WTC11 (cell line): ENCODE data around the gene ZNF91. TPM values are rescaled to one million over a fixed set of nuclear protein-coding genes. Genes with fewer than 3 reads are reported as not detected.

Experiments
- ATAC-seq: fragments of 200-7000 bp; cut with Tn5 transposase; 2 replicates; pipeline ENCODE4 v1.10.0; 2021; ENCODE audit warnings: mild to moderate bottlenecking, moderate library complexity
- CTCF ChIA-PET: fragments of 300-600 bp; sonication (Branson Sonifier 250); formaldehyde crosslinking; loops from one replicate; lab custom pipeline; 2021; ENCODE audit warnings: antibody characterized with exemption; lab: Charles Lee
- POLR2A ChIA-PET: fragments of 350-600 bp; sonication (Branson Sonifier 250); formaldehyde crosslinking; loops from one replicate; lab custom pipeline; 2021; ENCODE audit warnings: antibody characterized with exemption; lab: Charles Lee
- DNase-seq: peaks from one replicate; pipeline ENCODE4 v3.0.0; 2021; ENCODE audit warnings: low spot score
- H3K27ac Mint-ChIP-seq: 2 replicates; pipeline ENCODE4 v1.8.0; 2021; ENCODE audit warnings: mixed read lengths
- H3K27me3 Mint-ChIP-seq: 2 replicates; pipeline ENCODE4 v1.8.0; 2021; ENCODE audit warnings: low read depth, mild to moderate bottlenecking, moderate library complexity, mixed read lengths
- H3K36me3 Mint-ChIP-seq: 2 replicates; pipeline ENCODE4 v1.8.0; 2021; ENCODE audit warnings: mixed read lengths
- H3K4me1 Mint-ChIP-seq: 2 replicates; pipeline ENCODE4 v1.8.0; 2022; ENCODE audit warnings: mixed read lengths
- H3K4me3 Mint-ChIP-seq: 2 replicates; pipeline ENCODE4 v1.8.0; 2021; ENCODE audit warnings: mild to moderate bottlenecking, moderate library complexity, mixed read lengths
- H3K9me3 Mint-ChIP-seq: 2 replicates; pipeline ENCODE4 v1.8.0; 2021; ENCODE audit warnings: mixed read lengths
- CREM ChIP-seq: sonication (generic); formaldehyde crosslinking; IDR thresholded peaks from 2 replicates; pipeline ENCODE4 v1.8.1; 2022; ENCODE audit warnings: mild to moderate bottlenecking, missing genetic modification reagents, moderate library complexity
- ESRRA ChIP-seq: sonication (generic); formaldehyde crosslinking; IDR thresholded peaks from 2 replicates; pipeline ENCODE4 v1.8.1; 2022; ENCODE audit warnings: mild to moderate bottlenecking, missing genetic modification reagents, borderline replicate concordance
- FOXP1 ChIP-seq: sonication (generic); formaldehyde crosslinking; IDR thresholded peaks from 2 replicates; pipeline ENCODE4 v1.8.0; 2022; ENCODE audit warnings: missing genetic modification reagents, mild to moderate bottlenecking, moderate library complexity, borderline replicate concordance
- GRHL2 ChIP-seq: fragments of 250-450 bp; sonication (Bioruptor Pico); IDR thresholded peaks from 2 replicates; pipeline ENCODE4 v1.8.0; 2022; ENCODE audit warnings: mild to moderate bottlenecking, moderate library complexity; ENCODE audit not compliant: insufficient replicate concordance, severe bottlenecking
- IRF2 ChIP-seq: sonication (generic); formaldehyde crosslinking; IDR thresholded peaks from 2 replicates; pipeline ENCODE4 v1.8.0; 2022; ENCODE audit warnings: low read depth, missing genetic modification reagents, borderline replicate concordance
- JAZF1 ChIP-seq: fragments of 250-450 bp; sonication (Bioruptor Pico); IDR thresholded peaks from 2 replicates; pipeline ENCODE4 v1.9.0; 2021; ENCODE audit warnings: moderate library complexity, mild to moderate bottlenecking, inconsistent platforms
- KAT7 ChIP-seq: sonication (generic); formaldehyde crosslinking; IDR thresholded peaks from 2 replicates; pipeline ENCODE4 v1.8.1; 2023; ENCODE audit warnings: missing genetic modification reagents, mild to moderate bottlenecking, borderline replicate concordance
- MYBL2 ChIP-seq: sonication (generic); formaldehyde crosslinking; IDR thresholded peaks from 2 replicates; pipeline ENCODE4 v1.8.1; 2023; ENCODE audit warnings: mild to moderate bottlenecking, moderate library complexity, missing genetic modification reagents
- NFATC4 ChIP-seq: fragments of 250-450 bp; sonication (Bioruptor Pico); IDR thresholded peaks from 2 replicates; pipeline ENCODE4 v1.9.0; 2021; ENCODE audit warnings: mild to moderate bottlenecking
- NR2C2 ChIP-seq: sonication (generic); formaldehyde crosslinking; IDR thresholded peaks from 2 replicates; pipeline ENCODE4 v1.8.0; 2022; ENCODE audit warnings: mild to moderate bottlenecking, missing genetic modification reagents
- NR3C1 ChIP-seq: sonication (generic); formaldehyde crosslinking; conservative IDR thresholded peaks from 2 replicates; pipeline ENCODE4 v1.8.1; 2023; ENCODE audit warnings: low read depth, mild to moderate bottlenecking, missing genetic modification reagents
- PRRX2 ChIP-seq: fragments of 250-450 bp; sonication (Bioruptor Pico); IDR thresholded peaks from 2 replicates; pipeline ENCODE4 v1.8.0; 2021; ENCODE audit warnings: mild to moderate bottlenecking
- TEAD1 ChIP-seq: sonication (generic); formaldehyde crosslinking; IDR thresholded peaks from 2 replicates; pipeline ENCODE4 v1.8.0; 2022; ENCODE audit warnings: mild to moderate bottlenecking, missing genetic modification reagents
- ZBTB21 ChIP-seq: sonication (generic); formaldehyde crosslinking; IDR thresholded peaks from 2 replicates; pipeline ENCODE4 v1.8.1; 2023; ENCODE audit warnings: mild to moderate bottlenecking, missing genetic modification reagents, borderline replicate concordance
- ZNF121 ChIP-seq: sonication (generic); formaldehyde crosslinking; IDR thresholded peaks from 2 replicates; pipeline ENCODE4 v1.8.0; 2023; ENCODE audit warnings: missing genetic modification reagents
- ZNF138 ChIP-seq: sonication (generic); formaldehyde crosslinking; conservative IDR thresholded peaks from 2 replicates; pipeline ENCODE4 v1.8.1; 2022; ENCODE audit warnings: mild to moderate bottlenecking, moderate library complexity, missing genetic modification reagents
- ZNF219 ChIP-seq: sonication (generic); formaldehyde crosslinking; IDR thresholded peaks from 2 replicates; pipeline ENCODE4 v1.8.0; 2023; ENCODE audit warnings: missing genetic modification reagents, mild to moderate bottlenecking, borderline replicate concordance
- ZNF317 ChIP-seq: sonication (generic); formaldehyde crosslinking; IDR thresholded peaks from 2 replicates; pipeline ENCODE4 v1.8.1; 2023; ENCODE audit warnings: low read depth, mild to moderate bottlenecking, moderate library complexity, missing genetic modification reagents, borderline replicate concordance
- ZNF423 ChIP-seq: fragments of 250-450 bp; sonication (Bioruptor Pico); IDR thresholded peaks from 2 replicates; pipeline ENCODE4 v2.1.2; 2022; ENCODE audit warnings: mild to moderate bottlenecking, moderate library complexity
- ZNF671 ChIP-seq: fragments of 250-450 bp; sonication (Bioruptor Pico); IDR thresholded peaks from 2 replicates; pipeline ENCODE4 v1.8.0; 2021; ENCODE audit warnings: mild to moderate bottlenecking
- total RNA-seq: library from RNA; stranded (reverse); gene quantifications from 3 replicates; pipeline ENCODE4 v1.2.3, GENCODE V29; 2021
- TF ChIP-seq, protein P1 (sequence below): sonication (generic); formaldehyde crosslinking; IDR thresholded peaks from 2 replicates; pipeline ENCODE4 v1.8.0; 2023; ENCODE audit warnings: missing genetic modification reagents, mild to moderate bottlenecking, borderline replicate concordance
- TF ChIP-seq, protein P2 (sequence below): fragments of 200-600 bp; IDR thresholded peaks from 2 replicates; pipeline ENCODE4 v1.8.0; 2022; ENCODE audit warnings: antibody characterized with exemption
- TF ChIP-seq, protein P3 (sequence below): fragments of 250-450 bp; sonication (Bioruptor Pico); IDR thresholded peaks from 2 replicates; pipeline ENCODE4 v1.9.0; 2021; ENCODE audit warnings: mild to moderate bottlenecking
- TF ChIP-seq, protein P4 (sequence below): sonication (generic); formaldehyde crosslinking; IDR thresholded peaks from 2 replicates; pipeline ENCODE4 v1.8.1; 2022; ENCODE audit warnings: mild to moderate bottlenecking, moderate library complexity, missing genetic modification reagents
- TF ChIP-seq, protein P5 (sequence below): sonication (generic); formaldehyde crosslinking; conservative IDR thresholded peaks from 2 replicates; pipeline ENCODE4 v1.8.1; 2022; ENCODE audit warnings: mild to moderate bottlenecking, missing genetic modification reagents

ZNF91 gene
- total RNA-seq, 1 experiment from 2014 or later, result 40.3 TPM

- TF ChIP-seq ZBTB21 (CRISPR knock-in tag) (0 out of 2 replicates have a peak, but pooled peaks have one; percentile 71), KAT7 (CRISPR knock-in tag) (no peak), NR2C2 (no peak), ZNF317 (CRISPR knock-in tag) (no peak; the same call in 1 of the 2 replicates), IRF2 (no peak), ZNF121 (CRISPR knock-in tag) (no peak), NFATC4 (CRISPR knock-in tag) (0 out of 2 replicates have a peak, but pooled peaks have one; percentile 40), ESRRA (CRISPR knock-in tag) (no peak), ZNF219 (CRISPR knock-in tag) (no peak), ZNF423 (CRISPR knock-in tag) (no peak), MYBL2 (CRISPR knock-in tag) (no peak), FOXP1 (CRISPR knock-in tag) (no peak), CREM (no peak), PRRX2 (no peak)
- TF ChIP-seq, protein P1, sequence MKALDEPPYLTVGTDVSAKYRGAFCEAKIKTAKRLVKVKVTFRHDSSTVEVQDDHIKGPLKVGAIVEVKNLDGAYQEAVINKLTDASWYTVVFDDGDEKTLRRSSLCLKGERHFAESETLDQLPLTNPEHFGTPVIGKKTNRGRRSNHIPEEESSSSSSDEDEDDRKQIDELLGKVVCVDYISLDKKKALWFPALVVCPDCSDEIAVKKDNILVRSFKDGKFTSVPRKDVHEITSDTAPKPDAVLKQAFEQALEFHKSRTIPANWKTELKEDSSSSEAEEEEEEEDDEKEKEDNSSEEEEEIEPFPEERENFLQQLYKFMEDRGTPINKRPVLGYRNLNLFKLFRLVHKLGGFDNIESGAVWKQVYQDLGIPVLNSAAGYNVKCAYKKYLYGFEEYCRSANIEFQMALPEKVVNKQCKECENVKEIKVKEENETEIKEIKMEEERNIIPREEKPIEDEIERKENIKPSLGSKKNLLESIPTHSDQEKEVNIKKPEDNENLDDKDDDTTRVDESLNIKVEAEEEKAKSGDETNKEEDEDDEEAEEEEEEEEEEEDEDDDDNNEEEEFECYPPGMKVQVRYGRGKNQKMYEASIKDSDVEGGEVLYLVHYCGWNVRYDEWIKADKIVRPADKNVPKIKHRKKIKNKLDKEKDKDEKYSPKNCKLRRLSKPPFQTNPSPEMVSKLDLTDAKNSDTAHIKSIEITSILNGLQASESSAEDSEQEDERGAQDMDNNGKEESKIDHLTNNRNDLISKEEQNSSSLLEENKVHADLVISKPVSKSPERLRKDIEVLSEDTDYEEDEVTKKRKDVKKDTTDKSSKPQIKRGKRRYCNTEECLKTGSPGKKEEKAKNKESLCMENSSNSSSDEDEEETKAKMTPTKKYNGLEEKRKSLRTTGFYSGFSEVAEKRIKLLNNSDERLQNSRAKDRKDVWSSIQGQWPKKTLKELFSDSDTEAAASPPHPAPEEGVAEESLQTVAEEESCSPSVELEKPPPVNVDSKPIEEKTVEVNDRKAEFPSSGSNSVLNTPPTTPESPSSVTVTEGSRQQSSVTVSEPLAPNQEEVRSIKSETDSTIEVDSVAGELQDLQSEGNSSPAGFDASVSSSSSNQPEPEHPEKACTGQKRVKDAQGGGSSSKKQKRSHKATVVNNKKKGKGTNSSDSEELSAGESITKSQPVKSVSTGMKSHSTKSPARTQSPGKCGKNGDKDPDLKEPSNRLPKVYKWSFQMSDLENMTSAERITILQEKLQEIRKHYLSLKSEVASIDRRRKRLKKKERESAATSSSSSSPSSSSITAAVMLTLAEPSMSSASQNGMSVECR, result peak; percentile 42; the same call in 1 of the 2 replicates
- TF ChIP-seq, all 79 proteins: peak for 19
Observed at GRCh38 chr19:23395041-23395721, at the start of gene ZNF91 (continued).

- Mint-ChIP-seq H3K4me1 (no peaks in the 10 kb centered on the region), H3K36me3 (peaks cover 57% of the 10 kb centered on the region), H3K9me3 (peaks cover 91% of the 10 kb centered on the region), H3K27me3 (peaks cover 2% of the 10 kb centered on the region; the same call in 1 of the 2 replicates), H3K4me3 (no peak overlapping the region), H3K27ac (no peak overlapping the region)
- TF ChIP-seq NR3C1 (CRISPR knock-in tag), result no peak
- TF ChIP-seq, protein P2, sequence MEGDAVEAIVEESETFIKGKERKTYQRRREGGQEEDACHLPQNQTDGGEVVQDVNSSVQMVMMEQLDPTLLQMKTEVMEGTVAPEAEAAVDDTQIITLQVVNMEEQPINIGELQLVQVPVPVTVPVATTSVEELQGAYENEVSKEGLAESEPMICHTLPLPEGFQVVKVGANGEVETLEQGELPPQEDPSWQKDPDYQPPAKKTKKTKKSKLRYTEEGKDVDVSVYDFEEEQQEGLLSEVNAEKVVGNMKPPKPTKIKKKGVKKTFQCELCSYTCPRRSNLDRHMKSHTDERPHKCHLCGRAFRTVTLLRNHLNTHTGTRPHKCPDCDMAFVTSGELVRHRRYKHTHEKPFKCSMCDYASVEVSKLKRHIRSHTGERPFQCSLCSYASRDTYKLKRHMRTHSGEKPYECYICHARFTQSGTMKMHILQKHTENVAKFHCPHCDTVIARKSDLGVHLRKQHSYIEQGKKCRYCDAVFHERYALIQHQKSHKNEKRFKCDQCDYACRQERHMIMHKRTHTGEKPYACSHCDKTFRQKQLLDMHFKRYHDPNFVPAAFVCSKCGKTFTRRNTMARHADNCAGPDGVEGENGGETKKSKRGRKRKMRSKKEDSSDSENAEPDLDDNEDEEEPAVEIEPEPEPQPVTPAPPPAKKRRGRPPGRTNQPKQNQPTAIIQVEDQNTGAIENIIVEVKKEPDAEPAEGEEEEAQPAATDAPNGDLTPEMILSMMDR, result peak; percentile 56
- CTCF ChIA-PET, result interaction anchor here (0.8 to 0.9 kb wide), 2 partner anchors 30 to 593 kb away, joined by 3 read pairs; no protein-coding TSS in a partner anchor
- ATAC-seq (peak; percentile 75; the same call in 1 of the 2 replicates), DNase-seq (peak; percentile 66)
- POLR2A ChIA-PET, result no interaction called here
Observed at GRCh38 chr19:23440791-23441190, 45.5 kb upstream of the ZNF91 start.

DNA sequence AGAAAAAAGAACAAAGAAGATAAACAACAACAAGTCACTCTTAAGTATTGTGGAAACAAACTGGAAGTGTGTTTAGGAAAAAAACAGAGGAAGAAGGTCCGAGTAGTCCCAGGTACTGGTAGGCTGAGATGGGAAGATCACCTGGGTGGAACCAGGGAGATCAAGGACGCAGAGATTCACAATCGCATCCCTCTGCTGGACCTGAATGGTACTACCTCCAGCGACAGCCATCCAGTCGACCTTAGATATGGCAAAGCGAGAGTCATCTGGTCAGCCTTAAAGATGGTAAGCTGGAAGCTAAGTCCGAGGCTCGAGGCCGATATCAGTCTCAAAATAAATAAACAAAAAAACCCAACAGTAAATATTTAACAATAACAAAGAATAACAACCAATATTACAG is 44.9 kb upstream of the ZNF91 start:
- Mint-ChIP-seq H3K27me3 (peaks cover 2% of the 10 kb centered on the region; the same call in 1 of the 2 replicates), H3K9me3 (peaks cover 87% of the 10 kb centered on the region), H3K36me3 (peaks cover 57% of the 10 kb centered on the region), H3K4me1 (no peaks in the 10 kb centered on the region), H3K27ac (no peak overlapping the region), H3K4me3 (no peak overlapping the region)
- ATAC-seq, result peak; percentile 68
- ChIA-PET POLR2A (no interaction called here), CTCF (interaction anchor here (0.8 kb wide), 1 partner anchor 594 kb away, joined by 3 read pairs; no protein-coding TSS in a partner anchor)
- peak; percentile 43 for DNase-seq
- TF ChIP-seq ZNF138 (CRISPR knock-in tag) (no peak), JAZF1 (no peak), TEAD1 (CRISPR knock-in tag) (no peak), GRHL2 (CRISPR knock-in tag) (no peak), ZNF219 (CRISPR knock-in tag) (no peak), ZNF423 (CRISPR knock-in tag) (no peak), ZNF671 (CRISPR knock-in tag) (no peak)
- TF ChIP-seq, protein P3, sequence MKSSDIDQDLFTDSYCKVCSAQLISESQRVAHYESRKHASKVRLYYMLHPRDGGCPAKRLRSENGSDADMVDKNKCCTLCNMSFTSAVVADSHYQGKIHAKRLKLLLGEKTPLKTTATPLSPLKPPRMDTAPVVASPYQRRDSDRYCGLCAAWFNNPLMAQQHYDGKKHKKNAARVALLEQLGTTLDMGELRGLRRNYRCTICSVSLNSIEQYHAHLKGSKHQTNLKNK (CRISPR knock-in tag), result no peak
- TF ChIP-seq, protein P4, sequence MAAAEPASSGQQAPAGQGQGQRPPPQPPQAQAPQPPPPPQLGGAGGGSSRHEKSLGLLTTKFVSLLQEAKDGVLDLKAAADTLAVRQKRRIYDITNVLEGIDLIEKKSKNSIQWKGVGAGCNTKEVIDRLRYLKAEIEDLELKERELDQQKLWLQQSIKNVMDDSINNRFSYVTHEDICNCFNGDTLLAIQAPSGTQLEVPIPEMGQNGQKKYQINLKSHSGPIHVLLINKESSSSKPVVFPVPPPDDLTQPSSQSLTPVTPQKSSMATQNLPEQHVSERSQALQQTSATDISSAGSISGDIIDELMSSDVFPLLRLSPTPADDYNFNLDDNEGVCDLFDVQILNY (CRISPR knock-in tag), result no peak
- TF ChIP-seq, protein P5, sequence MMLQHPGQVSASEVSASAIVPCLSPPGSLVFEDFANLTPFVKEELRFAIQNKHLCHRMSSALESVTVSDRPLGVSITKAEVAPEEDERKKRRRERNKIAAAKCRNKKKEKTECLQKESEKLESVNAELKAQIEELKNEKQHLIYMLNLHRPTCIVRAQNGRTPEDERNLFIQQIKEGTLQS, result no peak
